Testis (tissue), 2 donors: ENCODE results near the gene GOLGA8R.
"Not testable (repeated sequence)": the region's sequence is repeated elsewhere in the genome, so short reads cannot be mapped to it uniquely, and the experiment has no call there.

ENCODE experiments used
- POLR2A ChIP-seq: fragments of 450-650 bp; IDR thresholded peaks from one replicate; pipeline ENCODE4 v1.6.1; 2017; ENCODE audit warnings: antibody characterized with exemption, mild to moderate bottlenecking, moderate library complexity
- TF ChIP-seq, protein P1 (sequence below), 3 experiments: fragments of 450-650 bp in 2 of 3; fragments of 200-600 bp in 1 of 3; sonication (generic) in 1 of 3; IDR thresholded peaks; one replicate each; pipeline ENCODE4 v1.5.1; 2016 to 2019; ENCODE audit warnings: antibody characterized with exemption in 3 of 3, mild to moderate bottlenecking in 2 of 3, moderate library complexity in 1 of 3

DNA sequence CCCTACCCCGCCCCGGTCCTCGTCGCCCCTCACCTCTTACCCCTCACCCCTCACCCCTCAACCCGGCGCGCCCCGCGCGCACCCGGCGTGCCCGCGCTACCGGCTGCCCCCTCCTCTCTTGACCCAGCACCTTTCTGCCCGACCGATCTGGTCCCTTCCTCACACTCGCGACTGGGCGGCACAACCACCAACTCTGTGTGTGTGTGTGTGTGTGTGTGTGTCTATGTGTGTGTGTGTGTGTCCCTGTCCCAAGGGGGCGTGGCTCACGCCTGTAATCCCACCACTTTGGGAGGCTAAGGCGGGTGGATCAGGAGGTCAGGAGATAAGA lies 20.4 kb downstream of the GOLGA8R start:
- TF ChIP-seq, protein P1, sequence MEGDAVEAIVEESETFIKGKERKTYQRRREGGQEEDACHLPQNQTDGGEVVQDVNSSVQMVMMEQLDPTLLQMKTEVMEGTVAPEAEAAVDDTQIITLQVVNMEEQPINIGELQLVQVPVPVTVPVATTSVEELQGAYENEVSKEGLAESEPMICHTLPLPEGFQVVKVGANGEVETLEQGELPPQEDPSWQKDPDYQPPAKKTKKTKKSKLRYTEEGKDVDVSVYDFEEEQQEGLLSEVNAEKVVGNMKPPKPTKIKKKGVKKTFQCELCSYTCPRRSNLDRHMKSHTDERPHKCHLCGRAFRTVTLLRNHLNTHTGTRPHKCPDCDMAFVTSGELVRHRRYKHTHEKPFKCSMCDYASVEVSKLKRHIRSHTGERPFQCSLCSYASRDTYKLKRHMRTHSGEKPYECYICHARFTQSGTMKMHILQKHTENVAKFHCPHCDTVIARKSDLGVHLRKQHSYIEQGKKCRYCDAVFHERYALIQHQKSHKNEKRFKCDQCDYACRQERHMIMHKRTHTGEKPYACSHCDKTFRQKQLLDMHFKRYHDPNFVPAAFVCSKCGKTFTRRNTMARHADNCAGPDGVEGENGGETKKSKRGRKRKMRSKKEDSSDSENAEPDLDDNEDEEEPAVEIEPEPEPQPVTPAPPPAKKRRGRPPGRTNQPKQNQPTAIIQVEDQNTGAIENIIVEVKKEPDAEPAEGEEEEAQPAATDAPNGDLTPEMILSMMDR (IDR thresholded peaks at IDR 0.05): not testable (repeated sequence)
- not testable (repeated sequence) for TF ChIP-seq POLR2A
